H9 (cell line): ENCODE measurements around the gene SLC35A5. TPM values are rescaled to one million over a fixed set of nuclear protein-coding genes. Genes with fewer than 3 reads are reported as not detected.

ENCODE experiments used
- DNase-seq: peaks from one replicate; pipeline ENCODE4 v3.0.0-alpha.2; 2017
- H2AFZ ChIP-seq: one replicate; pipeline ENCODE4 v1.6.1; 2013; ENCODE audit warnings: mild to moderate bottlenecking, low read length, control low read depth, moderate library complexity
- H2AK5ac ChIP-seq: 2 replicates; pipeline ENCODE4 v1.6.1; 2013; ENCODE audit warnings: low read length, control low read depth, mixed read lengths; ENCODE audit not compliant: insufficient read length
- H2BK120ac ChIP-seq: one replicate; pipeline ENCODE4 v1.6.1; 2013; ENCODE audit warnings: low read depth, mild to moderate bottlenecking, low read length, control low read depth, inconsistent platforms; ENCODE audit not compliant: poor library complexity, severe bottlenecking
- H2BK12ac ChIP-seq: 2 replicates; pipeline ENCODE4 v1.6.1; 2013; ENCODE audit warnings: low read length, control low read depth, mixed read lengths, low read depth; ENCODE audit not compliant: insufficient read length
- H2BK15ac ChIP-seq: 2 replicates; pipeline ENCODE4 v1.6.1; 2013; ENCODE audit warnings: low read depth, low read length, control low read depth
- H2BK20ac ChIP-seq: one replicate; pipeline ENCODE4 v1.6.1; 2013; ENCODE audit warnings: low read depth, mild to moderate bottlenecking, low read length, control low read depth, inconsistent platforms; ENCODE audit not compliant: poor library complexity, severe bottlenecking
- H2BK5ac ChIP-seq: 2 replicates; pipeline ENCODE4 v1.6.1; 2013; ENCODE audit warnings: low read length, control low read depth, mixed read lengths; ENCODE audit not compliant: insufficient read length
- H3K14ac ChIP-seq: 2 replicates; pipeline ENCODE4 v1.6.1; 2013; ENCODE audit warnings: low read length, control low read depth; ENCODE audit not compliant: insufficient read depth
- H3K18ac ChIP-seq: 2 replicates; pipeline ENCODE4 v1.6.1; 2013; ENCODE audit warnings: low read depth, mild to moderate bottlenecking, mixed read lengths, low read length, control low read depth; ENCODE audit not compliant: insufficient read length
- H3K23ac ChIP-seq: 2 replicates; pipeline ENCODE4 v1.6.1; 2013; ENCODE audit warnings: low read length, control low read depth, mixed read lengths, low read depth; ENCODE audit not compliant: insufficient read length
- H3K23me2 ChIP-seq: 2 replicates; pipeline ENCODE4 v1.6.1; 2013; ENCODE audit warnings: low read depth, mild to moderate bottlenecking, mixed read lengths, low read length, control low read depth; ENCODE audit not compliant: insufficient read length, poor library complexity, severe bottlenecking
- H3K27ac ChIP-seq: 2 replicates; pipeline ENCODE4 v1.5.1; 2013; ENCODE audit warnings: low read length, control low read depth, mixed read lengths, low read depth; ENCODE audit not compliant: insufficient read length
- H3K27me3 ChIP-seq: 2 replicates; pipeline ENCODE4 v1.6.1; 2013; ENCODE audit warnings: low read length, control low read depth, inconsistent platforms; ENCODE audit not compliant: insufficient read depth
- H3K4ac ChIP-seq: 2 replicates; pipeline ENCODE4 v1.6.1; 2013; ENCODE audit warnings: low read depth, mild to moderate bottlenecking, control low read depth, inconsistent platforms, low read length, moderate library complexity
- H3K4me1 ChIP-seq: 2 replicates; pipeline ENCODE4 v1.6.1; 2013; ENCODE audit warnings: low read length, control low read depth, inconsistent platforms; ENCODE audit not compliant: insufficient read depth
- H3K4me2 ChIP-seq: 2 replicates; pipeline ENCODE4 v1.6.1; 2013; ENCODE audit warnings: low read length, control low read depth, mixed read lengths; ENCODE audit not compliant: insufficient read length, insufficient read depth
- H3K56ac ChIP-seq: 2 replicates; pipeline ENCODE4 v1.6.1; 2013; ENCODE audit warnings: low read depth, mild to moderate bottlenecking, mixed read lengths, low read length, control low read depth; ENCODE audit not compliant: insufficient read length
- H3K79me1 ChIP-seq: 2 replicates; pipeline ENCODE4 v1.6.1; 2013; ENCODE audit warnings: low read depth, mild to moderate bottlenecking, moderate library complexity, low read length, control low read depth, inconsistent platforms; ENCODE audit not compliant: insufficient read depth, poor library complexity, severe bottlenecking
- H3K79me2 ChIP-seq: 2 replicates; pipeline ENCODE4 v1.6.1; 2013; ENCODE audit warnings: low read length, control low read depth, inconsistent platforms; ENCODE audit not compliant: insufficient read depth
- H3K9ac ChIP-seq: 2 replicates; pipeline ENCODE4 v1.6.1; 2013; ENCODE audit warnings: low read length, control low read depth, mixed read lengths; ENCODE audit not compliant: insufficient read length; ENCODE audit errors: extremely low read depth
- H3K9me3 ChIP-seq: one replicate; pipeline ENCODE4 v1.6.1; 2013; ENCODE audit warnings: low read depth, low read length, inconsistent platforms; ENCODE audit not compliant: control insufficient read depth
- H3T11ph ChIP-seq: one replicate; pipeline ENCODE4 v1.6.1; 2013; ENCODE audit warnings: mild to moderate bottlenecking, low read length, control low read depth, inconsistent platforms
- H4K20me1 ChIP-seq: one replicate; pipeline ENCODE4 v1.6.1; 2013; ENCODE audit not compliant: control insufficient read depth, insufficient read length, insufficient read depth
- H4K5ac ChIP-seq: 2 replicates; pipeline ENCODE4 v1.6.1; 2013; ENCODE audit warnings: low read depth, mild to moderate bottlenecking, mixed read lengths, low read length, control low read depth; ENCODE audit not compliant: insufficient read length
- H4K8ac ChIP-seq: replicated peaks from 2 replicates; pipeline ENCODE4 v1.6.1; 2013; ENCODE audit warnings: low read length, control low read depth, mixed read lengths, low read depth; ENCODE audit not compliant: insufficient read length
- H4K91ac ChIP-seq: 2 replicates; pipeline ENCODE4 v1.6.1; 2013; ENCODE audit warnings: low read depth, mild to moderate bottlenecking, moderate library complexity, mixed read lengths, low read length, control low read depth; ENCODE audit not compliant: insufficient read length
- H3K27ac Mint-ChIP-seq, 3 experiments: 2 replicates in 2 of 3; 3 replicates in 1 of 3; pipeline ENCODE4 v1.8.0; 2020 to 2021; ENCODE audit warnings: mixed read lengths in 3 of 3, mild to moderate bottlenecking in 1 of 3, moderate library complexity in 1 of 3
- H3K27me3 Mint-ChIP-seq: 2 replicates; pipeline ENCODE4 v1.8.0; 2021; ENCODE audit warnings: low read depth, mild to moderate bottlenecking, moderate library complexity, mixed read lengths
- H3K36me3 Mint-ChIP-seq, 3 experiments: 2 replicates in 2 of 3; 3 replicates in 1 of 3; pipeline ENCODE4 v1.8.0; 2020 to 2021; ENCODE audit warnings: low read depth in 3 of 3, mixed read lengths in 3 of 3; ENCODE audit not compliant: insufficient read depth in 1 of 3
- H3K4me1 Mint-ChIP-seq, 2 experiments: 2 replicates each; pipeline ENCODE4 v1.8.0; 2020; ENCODE audit warnings: mixed read lengths in 2 of 2
- H3K4me3 Mint-ChIP-seq, 2 experiments: 2 replicates in 1 of 2; 3 replicates in 1 of 2; pipeline ENCODE4 v1.8.0; 2020 to 2021; ENCODE audit warnings: mild to moderate bottlenecking in 2 of 2, mixed read lengths in 2 of 2, moderate library complexity in 1 of 2
- H3K9me3 Mint-ChIP-seq, 2 experiments: 2 replicates in 1 of 2; 3 replicates in 1 of 2; pipeline ENCODE4 v1.8.0; 2020; ENCODE audit warnings: mild to moderate bottlenecking in 2 of 2, mixed read lengths in 2 of 2, moderate library complexity in 1 of 2
- WGBS: extraction: QIAGEN DNeasy Blood & Tissue Kit; methylation state at CpG from one replicate; pipeline ENCODE4 v1.1.7; 2013; ENCODE audit warnings: missing lambda C conversion rate, low lambda C conversion rate, mixed read lengths; ENCODE audit not compliant: insufficient read length; ENCODE audit errors: extremely low coverage; 5-methylcytosine and 5-hydroxymethylcytosine counted together
- total RNA-seq: library from RNA; stranded (reverse); gene quantifications from 2 replicates; pipeline ENCODE4 v1.2.1, GENCODE V29; 2021
- TF ChIP-seq, protein P1 (sequence below): fragments of 200-600 bp; sonication (generic); conservative IDR thresholded peaks from 3 replicates; pipeline ENCODE4 v1.8.0; 2021; ENCODE audit warnings: antibody characterized with exemption, mild to moderate bottlenecking

Gene SLC35A5
- total RNA-seq, 1 experiment from 2014 or later = 40.0 TPM

DNA sequence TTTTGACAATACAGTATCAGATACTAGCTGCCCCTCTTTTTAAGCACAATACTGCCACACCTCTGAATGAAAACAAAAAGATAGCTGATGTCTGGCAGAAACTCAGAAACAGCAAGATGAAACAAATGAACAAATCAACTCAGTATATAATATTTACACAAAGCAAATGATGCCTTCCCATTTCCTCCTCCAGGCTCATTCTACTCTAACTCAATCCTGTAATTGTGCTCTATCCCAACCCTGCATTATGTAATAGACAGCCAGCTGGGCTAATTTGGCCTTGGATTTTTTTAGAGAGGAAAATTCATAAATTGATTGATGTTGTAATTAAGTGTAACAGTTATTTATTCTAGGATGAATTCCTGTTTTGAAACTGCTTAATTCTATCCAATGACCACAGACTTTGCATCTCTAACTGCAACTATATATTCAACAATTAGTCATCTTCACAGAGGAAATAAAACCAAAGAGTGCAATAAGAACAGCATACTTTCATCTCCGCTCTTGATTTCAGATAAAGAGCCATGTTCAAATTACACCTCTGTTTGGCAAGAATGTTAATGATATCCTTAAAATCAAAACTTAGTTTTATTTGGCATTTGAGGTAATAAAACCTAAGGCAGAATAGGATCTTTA lies 6.2 kb upstream of the SLC35A5 start:
- Mint-ChIP-seq H3K4me1 (peaks cover 13% of the 10 kb centered on the region in 2 experiments), H3K4me3 (no peak overlapping the region), H3K27ac (no peak overlapping the region), H3K36me3 (peaks cover 33 to 45% (median 35%) of the 10 kb centered on the region in 3 experiments), H3K9me3 (peaks cover 5 to 11% of the 10 kb centered on the region in 2 experiments; a peak in 4 of 5 replicates), H3K27me3 (no peaks in the 10 kb centered on the region)
- no peak overlapping the region for H3K9ac ChIP-seq
- no peak overlapping the region for H2AFZ ChIP-seq
- no peak overlapping the region for H3K14ac ChIP-seq
- no peak overlapping the region for H4K91ac ChIP-seq
- no CpG with 5 or more reads among the region's 1 CpG for WGBS
- H4K20me1 ChIP-seq = no peaks in the 10 kb centered on the region
- H2BK120ac ChIP-seq = no peak overlapping the region
- H2BK20ac ChIP-seq = no peak overlapping the region
- TF ChIP-seq, protein P1, sequence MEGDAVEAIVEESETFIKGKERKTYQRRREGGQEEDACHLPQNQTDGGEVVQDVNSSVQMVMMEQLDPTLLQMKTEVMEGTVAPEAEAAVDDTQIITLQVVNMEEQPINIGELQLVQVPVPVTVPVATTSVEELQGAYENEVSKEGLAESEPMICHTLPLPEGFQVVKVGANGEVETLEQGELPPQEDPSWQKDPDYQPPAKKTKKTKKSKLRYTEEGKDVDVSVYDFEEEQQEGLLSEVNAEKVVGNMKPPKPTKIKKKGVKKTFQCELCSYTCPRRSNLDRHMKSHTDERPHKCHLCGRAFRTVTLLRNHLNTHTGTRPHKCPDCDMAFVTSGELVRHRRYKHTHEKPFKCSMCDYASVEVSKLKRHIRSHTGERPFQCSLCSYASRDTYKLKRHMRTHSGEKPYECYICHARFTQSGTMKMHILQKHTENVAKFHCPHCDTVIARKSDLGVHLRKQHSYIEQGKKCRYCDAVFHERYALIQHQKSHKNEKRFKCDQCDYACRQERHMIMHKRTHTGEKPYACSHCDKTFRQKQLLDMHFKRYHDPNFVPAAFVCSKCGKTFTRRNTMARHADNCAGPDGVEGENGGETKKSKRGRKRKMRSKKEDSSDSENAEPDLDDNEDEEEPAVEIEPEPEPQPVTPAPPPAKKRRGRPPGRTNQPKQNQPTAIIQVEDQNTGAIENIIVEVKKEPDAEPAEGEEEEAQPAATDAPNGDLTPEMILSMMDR = no peak
- H3K18ac ChIP-seq = no peak overlapping the region
- no peak overlapping the region for H3T11ph ChIP-seq
- no peak overlapping the region for H2BK5ac ChIP-seq
- no peak overlapping the region for H2BK12ac ChIP-seq
- H3K27me3 ChIP-seq = no peaks in the 10 kb centered on the region
- no peak overlapping the region for H3K23ac ChIP-seq
- no peak overlapping the region for H3K4ac ChIP-seq
- H4K8ac ChIP-seq = no peak overlapping the region
- no peak overlapping the region for H3K4me2 ChIP-seq
- H3K27ac ChIP-seq = no peak overlapping the region
- H3K4me1 ChIP-seq = no peaks in the 10 kb centered on the region
- no peak overlapping the region for H2BK15ac ChIP-seq
- DNase-seq = no peak
- H2AK5ac ChIP-seq = no peak overlapping the region
- H3K56ac ChIP-seq = no peak overlapping the region
- H3K79me1 ChIP-seq = peaks cover 3% of the 10 kb centered on the region
- H4K5ac ChIP-seq = no peak overlapping the region
- peaks cover 4% of the 10 kb centered on the region; the same call in 1 of the 2 replicates for H3K79me2 ChIP-seq
- H3K9me3 ChIP-seq = no peaks in the 10 kb centered on the region
- no peaks in the 10 kb centered on the region for H3K23me2 ChIP-seq
